Activated naive CD4-positive, alpha-beta T cell treated with anti-CD3 and anti-CD28 coated beads, Interleukin-2, amount 50 U/mL, for 16 hours (primary cell): ENCODE data around the gene GPR32.

Source experiments
- DNase-seq: peaks from one replicate; pipeline ENCODE4 v3.0.0-alpha.2; 2020

GPR32 gene

GRCh38 chr19:50784710-50785109 is 14.4 kb downstream of the GPR32 start:
- no peak for DNase-seq

DNA sequence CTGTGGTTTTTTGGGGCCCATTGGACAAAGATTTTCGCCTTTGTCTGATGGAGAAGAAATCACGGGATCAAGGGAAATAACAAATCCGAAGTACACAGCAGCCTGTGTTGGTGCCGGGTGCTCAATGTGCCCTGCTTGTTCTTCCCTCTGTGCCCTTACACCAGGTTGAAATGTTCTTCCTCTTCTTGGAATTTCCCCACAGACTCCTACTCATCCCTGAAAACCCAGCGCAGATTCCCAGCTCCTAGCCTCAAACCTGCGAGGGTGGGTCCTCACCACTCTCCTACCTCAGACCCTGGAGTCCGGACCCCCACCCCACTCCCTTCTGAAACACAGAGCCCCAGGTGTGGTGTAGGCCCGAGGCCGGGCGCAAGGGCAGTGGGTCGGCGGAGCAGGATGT is 15.1 kb downstream of the GPR32 start:
- DNase-seq, result no peak

GRCh38 chr19:50790396-50790795 is 20.1 kb downstream of the GPR32 start, which contains the start of gene ACP4:
ACP4 (plus strand) TSS chr19:50790415; CDS start chr19:50790415, 0 bp downstream.
- no peak for DNase-seq

DNA sequence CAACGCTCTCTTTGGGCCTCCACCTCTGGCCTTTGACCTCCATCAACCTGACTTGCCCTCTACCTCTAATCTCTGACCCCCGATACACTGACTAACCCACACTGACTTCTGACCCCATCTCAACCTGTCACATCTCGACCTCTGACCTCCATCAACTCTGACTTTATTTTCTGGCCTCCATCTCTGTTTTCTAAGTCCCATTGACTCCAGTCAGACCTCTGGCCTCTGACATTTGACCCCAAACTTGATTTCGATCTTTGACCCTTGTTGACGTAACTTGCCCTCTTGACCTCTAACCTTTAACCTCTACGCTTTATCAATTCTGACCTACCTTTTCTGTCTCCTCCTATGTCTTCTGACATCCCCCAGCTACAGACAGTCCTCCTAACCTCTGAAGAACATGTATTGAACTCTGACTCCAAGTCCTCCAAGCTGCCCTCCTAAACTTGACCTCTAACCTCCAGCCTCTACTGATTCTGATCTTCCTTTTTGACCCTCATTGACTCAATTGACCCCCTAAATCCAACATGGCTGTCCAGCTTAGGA is 20.7 kb downstream of the GPR32 start:
- no peak for DNase-seq

DNA sequence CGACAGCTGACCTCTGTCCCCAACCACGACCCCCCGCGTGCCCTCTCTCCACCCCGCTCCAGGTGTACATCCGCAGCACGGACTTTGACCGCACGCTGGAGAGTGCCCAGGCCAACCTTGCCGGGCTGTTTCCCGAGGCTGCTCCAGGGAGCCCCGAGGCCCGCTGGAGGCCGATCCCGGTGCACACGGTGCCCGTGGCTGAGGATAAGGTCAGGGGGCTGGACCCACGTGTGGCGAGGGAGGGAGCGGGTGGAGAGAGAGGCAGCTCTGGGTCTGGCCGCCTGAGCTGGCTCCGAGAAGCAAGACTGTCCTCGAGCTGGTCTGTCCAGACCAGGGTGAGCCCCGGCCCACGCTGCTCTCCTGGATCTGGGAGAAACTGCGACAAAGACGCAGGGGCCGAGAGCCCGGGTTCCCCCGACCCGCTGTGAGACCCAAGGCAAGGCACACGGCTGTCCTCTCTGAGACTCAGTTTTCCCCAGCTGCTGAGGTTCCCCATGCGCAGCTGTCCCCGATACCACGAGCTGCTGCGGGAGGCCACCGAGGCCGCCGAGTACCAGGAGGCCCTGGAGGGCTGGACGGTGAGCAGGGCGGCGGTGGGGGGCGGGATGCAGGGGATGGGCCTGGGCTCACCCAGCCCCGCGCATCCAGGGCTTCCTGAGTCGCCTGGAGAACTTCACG is 21.5 kb downstream of the GPR32 start:
- no peak for DNase-seq

GRCh38 chr19:50792272-50793250 is 22.3 kb downstream of the GPR32 start:
- no peak for DNase-seq

DNA sequence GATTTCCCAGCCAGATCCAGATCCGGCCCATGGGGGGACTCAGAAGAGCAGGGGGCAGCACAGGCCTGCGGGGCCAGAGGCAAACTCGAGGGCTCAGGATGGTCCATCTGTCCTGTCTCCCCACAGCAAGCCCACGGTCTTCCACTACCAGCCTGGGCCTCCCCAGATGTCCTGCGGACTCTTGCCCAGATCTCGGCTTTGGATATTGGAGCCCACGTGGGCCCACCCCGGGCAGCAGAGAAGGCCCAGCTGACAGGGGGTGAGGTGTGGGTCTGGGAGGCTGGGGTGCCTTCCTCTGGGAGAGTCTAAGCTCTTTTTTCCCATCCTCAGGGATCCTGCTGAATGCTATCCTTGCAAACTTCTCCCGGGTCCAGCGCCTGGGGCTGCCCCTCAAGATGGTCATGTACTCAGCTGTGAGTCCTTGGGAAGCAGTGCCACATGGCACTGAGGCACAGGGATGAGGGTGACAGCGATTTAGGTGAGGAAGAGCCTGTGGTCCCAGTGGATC is 23.3 kb downstream of the GPR32 start:
- no peak for DNase-seq

- no peak for DNase-seq
Measured at GRCh38 chr19:50794074-50794875, 24.0 kb downstream of the GPR32 start.

DNA sequence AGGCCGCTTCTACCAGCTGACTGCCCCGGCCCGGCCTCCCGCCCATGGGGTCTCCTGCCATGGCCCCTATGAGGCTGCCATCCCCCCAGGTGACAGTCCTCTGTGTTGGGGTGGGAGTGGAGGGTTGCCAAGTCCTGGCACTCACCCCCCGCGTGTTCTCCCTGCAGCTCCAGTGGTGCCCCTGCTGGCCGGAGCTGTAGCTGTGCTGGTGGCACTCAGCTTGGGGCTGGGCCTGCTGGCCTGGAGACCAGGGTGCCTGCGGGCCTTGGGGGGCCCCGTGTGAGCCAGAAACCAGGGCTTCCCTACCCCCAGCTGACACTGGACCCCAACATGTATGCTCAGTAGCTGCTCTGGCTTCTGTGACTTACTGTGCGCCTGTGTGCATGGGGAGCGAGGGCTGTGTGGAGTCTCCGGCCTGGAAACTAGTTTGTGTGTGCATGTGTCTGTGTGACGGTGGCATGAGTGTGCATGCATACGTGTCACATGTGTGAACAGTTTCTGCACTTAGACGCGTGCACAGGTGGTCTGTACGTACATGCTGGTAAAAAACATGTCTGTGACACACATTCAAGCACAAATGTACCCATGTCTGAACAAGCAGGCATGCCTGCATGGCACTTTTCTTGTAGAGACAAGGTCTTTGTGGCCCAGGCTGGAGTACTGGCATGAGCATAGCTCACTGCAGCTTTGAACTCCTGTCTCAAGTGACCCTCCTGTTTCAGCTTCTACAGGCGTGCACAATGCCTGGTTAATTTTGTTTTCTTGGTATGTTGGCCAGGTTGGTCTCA is 24.8 kb downstream of the GPR32 start:
- DNase-seq, result no peak

- DNase-seq, result no peak
Measured at GRCh38 chr19:50795664-50796073, 25.4 kb downstream of the GPR32 start.

DNA sequence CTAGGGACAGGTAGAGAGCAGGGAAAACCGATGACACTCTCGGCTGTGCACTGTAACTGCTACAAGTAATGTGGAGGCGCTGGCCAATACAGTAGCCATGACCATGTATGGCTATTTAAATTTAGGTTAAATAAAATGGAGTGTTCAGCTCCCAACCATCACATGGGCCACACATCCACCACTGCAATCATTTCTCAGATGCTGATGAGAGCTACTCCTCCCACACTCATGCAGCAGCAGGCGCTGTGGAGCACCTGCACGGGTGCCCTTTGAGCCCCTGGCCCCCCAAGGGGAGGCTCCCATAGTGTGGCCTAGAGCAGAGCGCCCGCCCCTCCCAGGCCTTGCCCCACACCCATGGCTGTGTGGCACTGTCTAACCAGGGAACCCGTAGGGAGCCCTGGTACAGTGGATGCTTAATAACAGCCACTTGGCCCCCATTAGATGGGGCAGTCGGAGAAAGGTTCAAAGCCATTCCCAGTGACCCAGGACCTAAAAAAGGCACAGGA is 25.9 kb downstream of the GPR32 start:
- no peak for DNase-seq

DNA sequence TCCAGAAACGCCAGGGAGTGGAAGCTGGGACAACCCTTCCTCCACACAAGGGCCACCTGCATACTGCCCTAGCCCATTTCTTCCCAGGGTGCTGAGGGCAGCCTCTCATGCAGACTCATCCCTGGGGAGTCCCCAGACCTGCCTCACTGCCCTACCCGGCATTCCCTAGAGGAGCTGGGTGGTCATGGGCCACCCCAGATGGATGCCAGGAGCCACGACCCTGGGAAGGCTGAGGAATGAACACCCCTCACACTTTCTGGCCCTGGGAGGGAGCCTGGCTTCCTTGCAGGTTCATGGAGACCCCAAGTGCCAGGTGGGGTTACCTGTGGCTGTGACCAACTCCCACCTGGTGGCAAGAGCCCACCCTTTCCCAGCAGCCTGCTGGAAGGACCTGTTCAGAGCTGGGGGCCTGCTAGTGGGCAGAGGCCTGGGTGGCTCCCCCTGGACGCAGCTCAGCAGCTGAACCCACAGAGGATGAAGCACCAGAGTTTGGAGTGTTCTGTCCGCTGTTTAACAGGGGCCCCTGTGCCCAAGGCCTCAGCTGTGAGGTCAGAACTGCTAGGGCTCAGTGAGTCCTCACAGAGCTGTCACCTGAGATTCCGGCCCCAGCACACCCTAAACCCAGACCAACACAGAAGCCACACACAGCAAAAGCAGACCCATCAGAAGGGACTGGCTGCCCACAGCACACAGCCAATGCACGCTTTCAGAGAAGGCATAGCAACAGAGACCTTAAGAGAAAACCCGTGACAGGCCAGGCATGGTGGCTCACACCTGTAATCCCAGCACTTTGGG is 26.6 kb downstream of the GPR32 start:
- DNase-seq, result no peak

DNA sequence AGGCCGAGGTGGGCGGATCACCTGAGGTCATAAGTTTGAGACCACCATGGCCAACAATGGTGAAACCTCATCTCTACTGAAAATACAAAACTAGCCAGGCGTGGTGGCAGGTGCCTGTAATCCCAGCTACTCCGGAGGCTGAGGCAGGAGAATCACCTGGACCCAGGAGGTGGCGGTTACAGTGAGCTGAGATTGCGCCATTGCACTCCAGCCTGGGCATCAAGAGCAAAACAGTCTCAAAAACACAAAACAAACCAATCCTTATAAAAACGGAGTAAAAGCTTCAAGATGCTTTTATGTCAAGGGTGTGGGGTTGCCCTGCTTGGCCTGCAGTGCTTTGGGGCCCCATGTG is 27.1 kb downstream of the GPR32 start:
- DNase-seq, result no peak

DNA sequence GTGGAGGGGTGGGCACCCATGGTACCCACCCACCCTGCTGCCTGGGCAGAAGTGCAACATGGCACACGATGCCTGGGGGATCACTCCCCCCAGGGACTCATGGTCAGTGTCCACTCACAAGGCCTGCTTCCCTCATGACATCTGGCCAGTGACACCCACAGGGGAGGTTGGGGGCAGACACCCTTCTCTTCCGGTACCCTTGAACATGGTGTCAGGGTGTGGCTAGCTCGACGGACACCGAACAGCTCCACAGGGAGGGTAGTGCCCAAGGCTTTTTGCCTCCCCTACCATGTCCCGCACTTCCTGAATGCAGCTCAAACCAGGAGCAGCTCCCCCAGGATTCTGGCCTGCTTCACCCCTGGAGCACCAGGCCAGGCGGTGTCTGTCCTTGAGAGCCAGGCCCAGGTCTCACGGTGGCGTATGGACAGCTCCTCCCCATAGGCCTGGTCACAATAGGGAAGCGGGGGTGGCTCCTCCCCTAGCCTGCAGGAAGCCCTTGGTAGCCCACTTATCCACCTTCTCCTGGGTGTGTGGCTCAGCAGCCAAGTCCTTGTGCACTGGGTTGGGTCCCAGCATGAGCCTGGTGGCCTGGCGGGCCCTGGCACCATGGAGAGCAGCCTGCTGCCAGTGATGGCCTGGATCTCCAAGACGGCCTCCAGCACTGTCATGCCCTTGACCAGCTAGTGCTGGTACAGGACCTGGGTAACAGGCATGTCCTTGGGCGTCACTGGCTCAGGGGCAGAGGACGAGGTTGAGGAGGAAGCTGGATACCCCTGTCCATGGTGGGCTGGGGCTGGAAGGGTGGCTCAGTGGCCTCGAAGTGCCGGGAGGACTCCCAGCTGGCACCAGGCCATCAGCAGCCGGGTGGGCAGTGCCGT is 27.8 kb downstream of the GPR32 start:
- no peak for DNase-seq

DNA sequence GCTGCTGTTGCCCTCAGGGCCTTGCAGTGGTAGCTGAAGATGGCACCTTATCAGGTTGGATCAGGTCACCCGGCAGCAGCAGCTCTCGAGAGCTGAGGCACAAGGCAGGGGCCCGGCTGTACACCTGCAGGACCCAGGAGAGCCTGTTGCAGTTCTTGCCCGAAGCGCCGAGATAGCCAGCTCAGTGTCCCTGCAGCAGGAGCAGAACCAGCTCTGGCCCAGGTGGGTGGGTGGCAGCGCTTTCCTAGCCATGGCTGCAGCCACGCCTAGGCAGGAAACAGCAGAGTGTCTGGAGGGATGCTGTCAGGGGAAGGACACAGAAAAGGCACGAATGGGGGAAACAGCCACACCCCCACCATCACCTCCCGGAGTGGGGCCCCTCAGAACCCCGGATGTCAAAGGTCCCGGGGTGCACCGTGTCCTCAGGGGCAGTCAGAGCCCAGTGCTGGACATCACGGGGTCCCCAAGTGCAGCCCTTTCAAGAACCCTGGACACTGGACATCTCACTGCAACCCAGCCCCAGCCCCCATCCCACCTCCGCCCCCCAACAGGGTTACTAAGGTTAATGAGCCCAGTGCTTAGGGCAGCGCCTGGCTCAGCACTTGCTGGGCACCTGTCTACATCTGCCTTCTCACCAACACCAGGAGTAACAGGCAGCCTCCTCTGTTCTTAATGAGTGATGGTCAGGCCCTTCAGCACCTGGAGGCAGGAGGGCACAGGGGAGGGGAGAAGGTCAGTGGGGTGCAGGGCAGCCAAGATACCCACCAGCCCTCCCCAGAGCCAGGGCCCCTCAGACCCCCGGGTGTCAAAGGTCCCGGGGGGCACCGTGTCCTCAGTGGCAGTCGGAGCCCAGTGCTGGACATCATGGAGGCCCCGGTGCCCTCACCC is 28.6 kb downstream of the GPR32 start:
- DNase-seq, result no peak

DNA sequence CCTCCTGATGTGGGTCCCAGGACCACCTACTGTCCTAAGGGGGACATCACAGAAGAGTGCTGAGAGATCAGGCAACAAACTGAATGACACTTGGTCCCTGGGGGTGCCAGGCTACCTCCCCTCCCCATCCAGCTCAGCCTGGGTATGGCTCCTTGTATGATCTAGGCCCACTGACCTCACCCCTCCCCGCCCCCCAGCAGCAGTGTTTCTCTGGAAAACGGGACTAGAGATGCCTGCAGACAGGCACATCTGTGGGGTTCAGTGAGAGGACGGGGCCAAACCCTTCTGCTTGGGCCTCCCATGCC is 29.2 kb downstream of the GPR32 start:
- no peak for DNase-seq

GRCh38 chr19:50801107-50801506 is 30.8 kb downstream of the GPR32 start:
- DNase-seq, result no peak

DNA sequence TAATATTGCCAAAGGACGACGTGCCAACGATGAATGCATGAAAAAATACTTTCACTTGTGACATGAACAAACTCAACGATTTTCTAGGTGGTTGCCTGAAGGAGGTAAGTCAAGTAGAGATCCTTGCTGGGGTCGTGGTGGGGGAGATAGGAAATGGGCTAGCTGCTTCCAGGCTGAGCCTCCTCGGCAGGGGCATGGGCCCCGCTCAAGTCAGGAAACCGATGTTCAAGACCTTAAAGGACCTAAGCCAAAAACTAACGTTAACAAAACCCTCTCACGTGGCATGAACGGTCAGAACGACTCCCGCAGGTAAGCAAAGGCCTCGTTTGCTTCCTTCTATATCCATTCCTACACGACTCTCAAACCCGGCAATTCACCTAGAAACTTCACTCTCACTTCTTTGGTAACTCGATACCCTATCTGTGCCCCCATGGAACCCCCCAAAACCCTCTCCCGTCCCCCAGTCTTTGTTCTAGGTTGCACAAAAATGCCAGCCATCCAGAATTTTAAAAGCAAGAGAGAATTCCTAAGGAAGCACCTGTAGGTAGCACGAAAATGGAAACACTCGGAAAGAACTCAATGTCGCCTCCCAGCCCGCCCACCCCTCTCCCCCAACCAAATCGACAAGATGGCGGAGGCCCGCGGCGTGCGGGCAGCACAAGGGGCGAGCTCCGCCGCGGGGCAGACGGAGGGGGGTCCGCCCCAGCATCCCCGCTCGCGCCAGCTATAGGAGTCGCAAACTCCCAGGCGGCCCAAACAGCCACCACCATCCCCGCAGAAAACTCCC is 33.6 kb downstream of the GPR32 start:
- peak; percentile 65 for DNase-seq
